Measurements from ENCODE around the gene EN2.

DNA sequence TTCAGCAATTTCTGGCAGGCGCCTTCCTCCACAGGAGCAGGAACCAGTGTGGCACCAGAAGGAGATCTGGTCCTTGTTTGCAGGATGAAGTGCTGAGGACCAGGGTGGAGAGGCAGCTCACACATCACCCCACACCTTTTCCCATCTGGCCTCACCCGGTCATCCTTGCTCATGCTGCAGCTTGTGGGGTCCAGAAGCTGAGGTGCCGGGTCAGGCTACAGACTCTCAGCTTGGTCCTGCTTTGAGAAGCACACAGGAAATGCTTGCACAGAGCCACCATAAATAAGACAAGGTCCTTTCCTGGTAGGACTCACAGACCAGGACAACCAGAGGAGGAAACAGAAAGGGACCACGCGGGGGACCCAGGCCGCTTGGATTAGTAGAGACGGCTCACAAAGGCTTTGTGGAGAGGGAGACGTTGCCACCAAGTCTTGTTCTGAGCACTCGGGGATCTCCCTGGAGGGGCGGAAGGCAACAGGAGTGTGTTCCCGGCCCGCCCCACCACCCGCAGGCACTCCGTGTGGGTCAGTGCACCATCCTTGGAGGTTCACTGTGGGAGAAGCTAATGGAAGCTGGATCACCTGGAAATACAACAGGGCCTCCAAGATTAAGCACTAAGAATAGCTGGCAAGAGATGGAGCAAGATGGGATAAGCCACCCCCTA lies 29.6 kb upstream of the EN2 start:
- no peak for TF ChIP-seq NFYB (CRISPR knock-in tag; IDR thresholded peaks at IDR 0.05)
- no peak for TF ChIP-seq ZNF382 (CRISPR knock-in tag; IDR thresholded peaks at IDR 0.05; ENCODE audit: borderline replicate concordance)
- TF ChIP-seq TCF7 (IDR thresholded peaks at IDR 0.05; ENCODE audit: low read depth): no peak
- TF ChIP-seq HDAC6 (IDR thresholded peaks at IDR 0.05; ENCODE audit: low read depth, low read length): no peak
- TF ChIP-seq POLR2A (IDR thresholded peaks at IDR 0.05; ENCODE audit: insufficient read depth in 1 of 2, low read depth in 2 of 2, low read length in 2 of 2): no peak
- no peak for TF ChIP-seq ZBTB37 (CRISPR knock-in tag; IDR thresholded peaks at IDR 0.05)
- TF ChIP-seq ZNF570 (CRISPR knock-in tag; IDR thresholded peaks at IDR 0.05; ENCODE audit: borderline replicate concordance): no peak
- no peak for TF ChIP-seq REPIN1 (CRISPR knock-in tag; IDR thresholded peaks at IDR 0.05; ENCODE audit: borderline replicate concordance, low read depth)
- no peak for TF ChIP-seq ATF7-NPFF (CRISPR knock-in tag; IDR thresholded peaks at IDR 0.05; ENCODE audit: low read depth)
- TF ChIP-seq, protein P1, sequence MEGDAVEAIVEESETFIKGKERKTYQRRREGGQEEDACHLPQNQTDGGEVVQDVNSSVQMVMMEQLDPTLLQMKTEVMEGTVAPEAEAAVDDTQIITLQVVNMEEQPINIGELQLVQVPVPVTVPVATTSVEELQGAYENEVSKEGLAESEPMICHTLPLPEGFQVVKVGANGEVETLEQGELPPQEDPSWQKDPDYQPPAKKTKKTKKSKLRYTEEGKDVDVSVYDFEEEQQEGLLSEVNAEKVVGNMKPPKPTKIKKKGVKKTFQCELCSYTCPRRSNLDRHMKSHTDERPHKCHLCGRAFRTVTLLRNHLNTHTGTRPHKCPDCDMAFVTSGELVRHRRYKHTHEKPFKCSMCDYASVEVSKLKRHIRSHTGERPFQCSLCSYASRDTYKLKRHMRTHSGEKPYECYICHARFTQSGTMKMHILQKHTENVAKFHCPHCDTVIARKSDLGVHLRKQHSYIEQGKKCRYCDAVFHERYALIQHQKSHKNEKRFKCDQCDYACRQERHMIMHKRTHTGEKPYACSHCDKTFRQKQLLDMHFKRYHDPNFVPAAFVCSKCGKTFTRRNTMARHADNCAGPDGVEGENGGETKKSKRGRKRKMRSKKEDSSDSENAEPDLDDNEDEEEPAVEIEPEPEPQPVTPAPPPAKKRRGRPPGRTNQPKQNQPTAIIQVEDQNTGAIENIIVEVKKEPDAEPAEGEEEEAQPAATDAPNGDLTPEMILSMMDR (CRISPR knock-in tag; IDR thresholded peaks at IDR 0.05): no peak
- TF ChIP-seq KDM5B (CRISPR knock-in tag; IDR thresholded peaks at IDR 0.05; ENCODE audit: borderline replicate concordance): no peak

All from HepG2 (cell line).